ENCODE data around the gene PAQR5.
"Not testable (repeated sequence)": the region's sequence is repeated elsewhere in the genome, so short reads cannot be mapped to it uniquely, and the experiment has no call there.

Gene PAQR5

DNA sequence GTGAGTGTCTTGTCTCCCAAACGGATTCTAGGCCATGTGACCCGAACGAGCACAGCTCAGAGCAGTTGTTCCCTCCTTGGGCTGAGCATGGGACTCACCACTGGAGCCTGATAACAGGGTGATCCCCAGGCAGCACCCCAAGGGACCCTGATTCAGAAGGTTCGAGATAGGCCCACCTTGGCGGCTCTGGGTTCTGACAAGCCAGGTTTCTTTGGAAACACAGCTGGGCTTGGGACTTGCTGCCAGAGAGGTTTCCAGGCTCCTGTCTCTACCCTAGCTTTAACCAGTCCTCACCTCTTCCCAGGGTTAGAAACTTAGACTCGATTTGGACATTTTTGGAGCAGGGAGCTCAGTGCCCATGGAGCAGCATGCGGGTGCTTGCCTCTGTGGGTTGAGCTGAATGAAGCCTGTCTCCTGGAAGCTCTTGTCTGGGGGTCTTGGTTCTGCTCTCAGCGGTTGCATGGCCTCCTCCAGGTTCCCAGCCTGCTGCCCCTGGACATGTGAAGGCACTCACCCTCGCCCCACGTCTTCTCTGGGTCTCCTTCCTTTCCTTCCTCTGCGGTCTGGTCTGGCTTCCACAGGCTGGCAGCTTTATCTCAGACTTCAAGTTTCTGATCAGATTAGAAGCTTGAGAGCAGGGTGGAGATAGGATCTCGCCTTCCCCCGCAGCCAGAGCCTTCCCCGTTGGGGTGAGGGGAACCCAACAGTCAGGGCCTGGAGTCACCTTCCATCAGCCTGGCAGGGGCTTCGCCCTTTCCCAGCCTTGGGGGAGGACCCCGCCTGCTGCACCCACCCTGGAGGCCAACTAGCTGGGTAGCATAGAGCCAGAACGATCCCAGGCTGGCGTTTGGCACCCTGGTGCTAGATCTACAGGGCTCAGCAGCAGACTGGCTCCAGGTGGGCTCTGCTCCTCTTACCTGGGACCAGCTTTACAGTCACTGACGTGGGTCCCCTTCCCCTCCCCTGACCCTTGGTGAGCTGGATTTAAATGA, 21.0 kb downstream of the PAQR5 start:
- DNase-seq (ENCODE audit: low spot score in 2 of 2): no peak
- Mint-ChIP-seq H3K36me3 (no peaks in the 10 kb centered on the region), H3K27ac (no peak overlapping the region), H3K4me3 (no peak overlapping the region), H3K4me1 (peaks cover 7% of the 10 kb centered on the region), H3K9me3 (no peaks in the 10 kb centered on the region)
- ATAC-seq: no peak

DNA sequence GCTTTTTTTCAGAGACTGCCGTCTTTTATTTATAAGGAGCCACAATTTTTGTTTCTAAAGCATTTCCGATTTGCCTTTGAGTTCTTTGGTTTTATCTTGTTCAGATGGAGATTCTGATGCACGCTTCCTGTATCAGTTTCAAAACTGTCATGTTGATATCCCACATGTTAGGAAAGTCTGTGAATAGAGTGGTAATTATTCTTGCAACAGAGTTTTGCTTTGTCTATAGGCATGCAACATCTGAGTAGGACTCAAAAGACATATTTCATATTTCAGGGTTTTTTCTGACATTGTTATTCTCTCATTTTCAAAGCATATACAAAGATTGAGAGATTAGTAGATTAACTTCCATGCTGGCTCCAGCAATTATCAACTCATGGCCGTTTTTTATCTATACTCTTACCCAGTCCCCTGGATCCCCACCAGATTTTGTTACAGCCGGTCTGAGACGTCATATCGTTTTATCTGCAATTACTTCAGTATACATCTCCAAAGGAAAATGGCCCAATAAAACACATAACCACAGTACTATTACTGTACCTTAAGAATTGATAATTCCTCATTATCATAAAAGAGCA, 22.4 kb downstream of the PAQR5 start:
- DNase-seq (ENCODE audit: low spot score in 2 of 2): no peak
- no peak overlapping the region for H3K4me3 Mint-ChIP-seq
- peak; percentile 63 for ATAC-seq
- H3K36me3 Mint-ChIP-seq: no peaks in the 10 kb centered on the region
- no peaks in the 10 kb centered on the region for H3K9me3 Mint-ChIP-seq
- peaks cover 7% of the 10 kb centered on the region for H3K4me1 Mint-ChIP-seq
- H3K27ac Mint-ChIP-seq: no peak overlapping the region

DNA sequence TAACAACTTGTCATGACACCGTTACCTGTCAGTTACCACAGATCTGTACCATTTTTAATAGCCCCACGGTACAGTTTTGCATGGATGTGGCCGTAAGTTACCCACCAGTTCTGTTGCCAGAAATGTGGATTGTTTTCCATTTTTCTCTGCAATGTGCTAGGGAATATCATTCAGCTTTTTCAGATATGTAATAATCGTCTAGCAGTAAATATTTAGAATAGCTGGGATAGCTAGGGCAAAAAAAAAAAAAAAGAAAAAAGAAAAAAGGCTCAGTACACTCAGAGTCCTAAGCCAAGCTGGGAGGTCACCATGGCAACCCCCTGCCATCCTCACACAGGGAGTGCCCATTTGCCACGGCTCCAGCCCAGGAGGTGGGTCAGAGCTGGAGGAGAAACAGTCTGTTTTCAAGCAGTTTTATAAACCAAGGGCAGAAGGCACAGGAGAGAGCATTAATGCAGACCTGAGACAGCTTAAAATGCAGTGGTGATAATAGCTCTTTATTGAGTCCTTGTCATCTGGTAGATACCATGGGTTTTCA, 25.2 kb downstream of the PAQR5 start:
- ATAC-seq: no peak
- Mint-ChIP-seq H3K36me3 (no peaks in the 10 kb centered on the region), H3K9me3 (no peaks in the 10 kb centered on the region), H3K4me3 (no peak overlapping the region), H3K4me1 (peaks cover 7% of the 10 kb centered on the region), H3K27ac (no peak overlapping the region)
- DNase-seq (ENCODE audit: low spot score in 2 of 2): no peak

- Mint-ChIP-seq H3K36me3 (no peaks in the 10 kb centered on the region), H3K4me1 (peaks cover 7% of the 10 kb centered on the region), H3K9me3 (no peaks in the 10 kb centered on the region), H3K4me3 (no peak overlapping the region), H3K27ac (no peak overlapping the region)
- no peak for ATAC-seq
- DNase-seq (ENCODE audit: low spot score in 2 of 2): no peak
Measured at GRCh38 chr15:69324565-69324964, 25.9 kb downstream of the PAQR5 start.

GRCh38 chr15:69325456-69325971, 26.8 kb downstream of the PAQR5 start:
- DNase-seq (ENCODE audit: low spot score in 2 of 2) (no peak), ATAC-seq (no peak)
- H3K36me3 Mint-ChIP-seq: no peaks in the 10 kb centered on the region
- peaks cover 7% of the 10 kb centered on the region for H3K4me1 Mint-ChIP-seq
- H3K27ac Mint-ChIP-seq: no peak overlapping the region
- no peak overlapping the region for H3K4me3 Mint-ChIP-seq
- H3K9me3 Mint-ChIP-seq: no peaks in the 10 kb centered on the region

GRCh38 chr15:69328080-69328479, 29.4 kb downstream of the PAQR5 start:
- Mint-ChIP-seq H3K9me3 (no peaks in the 10 kb centered on the region), H3K4me3 (no peak overlapping the region), H3K36me3 (no peaks in the 10 kb centered on the region), H3K4me1 (no peaks in the 10 kb centered on the region), H3K27ac (peak overlapping the region; percentile 30)
- DNase-seq (ENCODE audit: low spot score in 2 of 2): no peak
- ATAC-seq: no peak

DNA sequence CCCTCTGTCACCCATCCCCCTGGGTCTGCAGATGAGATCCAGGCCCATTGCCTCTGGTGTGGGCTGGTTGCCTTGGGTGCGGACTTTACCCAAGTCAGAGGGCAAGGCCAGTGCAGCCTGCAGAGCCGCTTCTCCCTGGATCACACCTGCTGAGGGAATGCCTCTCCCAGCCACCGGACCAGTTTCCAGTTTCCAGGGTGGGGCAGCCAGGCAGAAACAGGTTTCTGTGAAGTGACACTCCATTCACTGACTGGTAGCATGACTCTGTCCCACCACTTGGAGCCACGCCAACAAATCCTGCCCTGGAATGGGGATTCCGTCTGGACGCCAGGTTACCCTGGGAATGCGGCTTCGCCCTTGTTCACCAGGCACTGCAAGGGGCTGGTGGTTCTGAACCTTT, 30.0 kb downstream of the PAQR5 start:
- no peaks in the 10 kb centered on the region for H3K36me3 Mint-ChIP-seq
- no peak overlapping the region for H3K27ac Mint-ChIP-seq
- no peak for DNase-seq (ENCODE audit: low spot score in 2 of 2)
- H3K4me1 Mint-ChIP-seq: no peaks in the 10 kb centered on the region
- ATAC-seq: no peak
- no peaks in the 10 kb centered on the region for H3K9me3 Mint-ChIP-seq
- no peak overlapping the region for H3K4me3 Mint-ChIP-seq

- ATAC-seq (no peak), DNase-seq (ENCODE audit: low spot score in 2 of 2) (no peak)
- H3K4me1 Mint-ChIP-seq: no peaks in the 10 kb centered on the region
- H3K36me3 Mint-ChIP-seq: no peaks in the 10 kb centered on the region
- no peak overlapping the region for H3K4me3 Mint-ChIP-seq
- no peak overlapping the region for H3K27ac Mint-ChIP-seq
- H3K9me3 Mint-ChIP-seq: no peaks in the 10 kb centered on the region
Measured at GRCh38 chr15:69337138-69337537, 38.4 kb downstream of the PAQR5 start.

GRCh38 chr15:69338535-69339213, 40.0 kb downstream of the PAQR5 start:
- H3K4me1 Mint-ChIP-seq: no peaks in the 10 kb centered on the region
- no peak overlapping the region for H3K4me3 Mint-ChIP-seq
- no peaks in the 10 kb centered on the region for H3K9me3 Mint-ChIP-seq
- ATAC-seq (no peak), DNase-seq (ENCODE audit: low spot score in 2 of 2) (no peak)
- H3K27ac Mint-ChIP-seq: no peak overlapping the region
- no peaks in the 10 kb centered on the region for H3K36me3 Mint-ChIP-seq

GRCh38 chr15:69339214-69339543, 40.5 kb downstream of the PAQR5 start:
- not testable (repeated sequence) for DNase-seq (ENCODE audit: low spot score in 2 of 2); H3K4me1 Mint-ChIP-seq; ATAC-seq; H3K9me3 Mint-ChIP-seq; H3K36me3 Mint-ChIP-seq; H3K27ac Mint-ChIP-seq; H3K4me3 Mint-ChIP-seq

DNA sequence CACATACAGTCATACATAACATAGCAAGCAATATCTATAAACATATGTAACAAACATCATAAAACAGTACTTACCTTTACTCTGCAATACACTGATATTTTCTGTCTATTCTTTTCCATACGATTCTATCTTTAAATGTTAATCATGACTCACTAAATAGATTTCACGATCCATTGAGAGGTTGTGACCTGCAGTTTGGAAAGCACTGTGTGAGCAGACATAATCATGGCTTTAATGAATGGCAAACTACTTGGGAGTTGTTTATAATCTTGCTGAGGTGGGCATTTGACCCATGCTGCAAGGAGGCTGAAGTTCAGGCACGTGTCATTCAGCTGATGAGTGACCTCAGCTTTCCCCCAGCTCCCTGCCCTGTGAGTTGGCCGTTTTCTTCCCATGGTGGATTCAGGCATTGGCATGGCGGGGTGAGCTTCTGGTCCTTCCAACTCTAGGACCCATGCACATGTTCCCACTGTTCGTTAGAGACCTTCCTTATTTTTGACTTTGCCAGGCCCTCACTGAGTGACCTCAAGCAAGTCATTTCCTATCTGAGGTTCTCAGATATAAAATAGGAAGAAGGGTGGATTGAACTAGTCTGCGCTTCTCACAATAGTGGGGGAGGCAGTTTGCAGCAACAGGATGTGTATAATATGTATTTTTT, 41.7 kb downstream of the PAQR5 start:
- no peaks in the 10 kb centered on the region for H3K9me3 Mint-ChIP-seq
- ATAC-seq: no peak
- H3K4me3 Mint-ChIP-seq: no peak overlapping the region
- H3K36me3 Mint-ChIP-seq: no peaks in the 10 kb centered on the region
- no peak for DNase-seq (ENCODE audit: low spot score in 2 of 2)
- no peaks in the 10 kb centered on the region for H3K4me1 Mint-ChIP-seq
- no peak overlapping the region for H3K27ac Mint-ChIP-seq

- no peak overlapping the region for H3K4me3 Mint-ChIP-seq
- ATAC-seq: no peak
Measured at GRCh38 chr15:69341356-69341755, 42.6 kb downstream of the PAQR5 start.

GRCh38 chr15:69342460-69343076, 43.9 kb downstream of the PAQR5 start:
- no peaks in the 10 kb centered on the region for H3K9me3 Mint-ChIP-seq
- H3K27ac Mint-ChIP-seq: no peak overlapping the region
- ATAC-seq (no peak), DNase-seq (ENCODE audit: low spot score in 2 of 2) (no peak)
- H3K36me3 Mint-ChIP-seq: no peaks in the 10 kb centered on the region
- no peak overlapping the region for H3K4me3 Mint-ChIP-seq
- no peaks in the 10 kb centered on the region for H3K4me1 Mint-ChIP-seq

More at GRCh38 chr15:69341356-69341755, 42.6 kb downstream of the PAQR5 start:
- Mint-ChIP-seq H3K4me1 (no peaks in the 10 kb centered on the region), H3K9me3 (no peaks in the 10 kb centered on the region), H3K27ac (no peak overlapping the region), H3K36me3 (no peaks in the 10 kb centered on the region)
- no peak for DNase-seq (ENCODE audit: low spot score in 2 of 2)

DNA sequence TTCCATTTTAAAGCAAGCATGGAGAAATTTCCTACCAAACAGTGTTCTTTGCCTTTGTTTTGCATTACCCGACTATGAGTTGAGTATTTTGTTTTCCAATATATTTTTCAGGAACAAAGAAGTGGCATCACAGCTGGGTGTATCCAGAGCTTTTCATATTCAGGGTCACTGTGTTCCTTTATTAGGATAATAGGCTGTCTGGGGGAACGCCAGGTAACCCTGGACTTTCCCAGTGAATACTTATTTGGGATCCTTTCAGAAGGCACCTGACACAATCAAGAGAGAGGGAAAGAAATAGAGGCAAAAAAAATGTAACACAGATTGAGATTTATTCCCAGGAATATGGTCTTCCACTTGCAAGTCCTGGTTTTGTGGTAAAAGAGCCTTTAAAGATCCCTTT, 44.4 kb downstream of the PAQR5 start:
- Mint-ChIP-seq H3K4me1 (no peaks in the 10 kb centered on the region), H3K27ac (no peak overlapping the region), H3K36me3 (no peaks in the 10 kb centered on the region), H3K4me3 (no peak overlapping the region), H3K9me3 (no peaks in the 10 kb centered on the region)
- ATAC-seq (no peak), DNase-seq (ENCODE audit: low spot score in 2 of 2) (no peak)

GRCh38 chr15:69344238-69344637, 45.5 kb downstream of the PAQR5 start:
- Mint-ChIP-seq H3K36me3 (no peaks in the 10 kb centered on the region), H3K4me1 (no peaks in the 10 kb centered on the region), H3K9me3 (no peaks in the 10 kb centered on the region), H3K27ac (no peak overlapping the region), H3K4me3 (no peak overlapping the region)
- DNase-seq (ENCODE audit: low spot score in 2 of 2) (no peak), ATAC-seq (no peak)

Data from stimulated activated effector memory CD8-positive, alpha-beta T cell treated with anti-CD3 and anti-CD28 coated beads, Interleukin-12 subunit alpha, Interleukin-12 subunit beta, amount 100 ng/mL, for 72 hours (primary cell).